Measurements from ENCODE around the gene CNOT2. TPM values are rescaled to one million over a fixed set of nuclear protein-coding genes. Genes with fewer than 3 reads are reported as not detected.
"Not testable (repeated sequence)": the region's sequence is repeated elsewhere in the genome, so short reads cannot be mapped to it uniquely, and the experiment has no call there.

CNOT2 gene
- total and polyA plus RNA-seq, 9 donors, result 33.7 to 115 (median 68.0) TPM

DNA sequence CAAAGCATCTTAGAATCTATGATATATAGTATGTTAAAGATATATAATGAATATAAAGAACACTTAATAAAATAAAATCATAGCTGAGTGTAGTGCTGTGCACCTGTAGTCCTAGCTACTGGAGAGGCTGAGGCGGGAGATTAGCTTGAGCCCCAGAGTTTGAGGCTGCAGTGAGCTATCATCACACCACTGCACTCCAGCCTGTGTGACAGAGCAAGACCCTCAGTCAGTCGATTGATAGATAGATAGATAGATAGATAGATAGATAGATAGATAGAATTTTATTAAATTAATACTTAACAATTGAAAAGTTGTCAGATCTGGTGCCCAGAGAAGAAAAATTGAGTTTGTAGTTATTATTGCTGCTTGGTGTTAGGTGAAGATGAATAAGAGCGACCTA lies 40.0 kb downstream of the CNOT2 start:
- WGBS, 3 donors, result 91 to 95% (median 93%) methylated on average over 3 of the region's 3 CpGs
- no peak overlapping the region for H3K27ac ChIP-seq
- intact Hi-C loops (cut with DNase I), result no loop called here
- H3K27me3 ChIP-seq, result no peaks in the 10 kb centered on the region
- H3K4me3 ChIP-seq, result no peak overlapping the region
- DNase-seq, result no peak
- TF ChIP-seq EP300 (IDR thresholded peaks at IDR 0.05) (no peak), POLR2A (IDR thresholded peaks at IDR 0.05) (no peak)
- TF ChIP-seq, protein P1, sequence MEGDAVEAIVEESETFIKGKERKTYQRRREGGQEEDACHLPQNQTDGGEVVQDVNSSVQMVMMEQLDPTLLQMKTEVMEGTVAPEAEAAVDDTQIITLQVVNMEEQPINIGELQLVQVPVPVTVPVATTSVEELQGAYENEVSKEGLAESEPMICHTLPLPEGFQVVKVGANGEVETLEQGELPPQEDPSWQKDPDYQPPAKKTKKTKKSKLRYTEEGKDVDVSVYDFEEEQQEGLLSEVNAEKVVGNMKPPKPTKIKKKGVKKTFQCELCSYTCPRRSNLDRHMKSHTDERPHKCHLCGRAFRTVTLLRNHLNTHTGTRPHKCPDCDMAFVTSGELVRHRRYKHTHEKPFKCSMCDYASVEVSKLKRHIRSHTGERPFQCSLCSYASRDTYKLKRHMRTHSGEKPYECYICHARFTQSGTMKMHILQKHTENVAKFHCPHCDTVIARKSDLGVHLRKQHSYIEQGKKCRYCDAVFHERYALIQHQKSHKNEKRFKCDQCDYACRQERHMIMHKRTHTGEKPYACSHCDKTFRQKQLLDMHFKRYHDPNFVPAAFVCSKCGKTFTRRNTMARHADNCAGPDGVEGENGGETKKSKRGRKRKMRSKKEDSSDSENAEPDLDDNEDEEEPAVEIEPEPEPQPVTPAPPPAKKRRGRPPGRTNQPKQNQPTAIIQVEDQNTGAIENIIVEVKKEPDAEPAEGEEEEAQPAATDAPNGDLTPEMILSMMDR (IDR thresholded peaks at IDR 0.05), result no peak
- H3K4me1 ChIP-seq (ENCODE audit: insufficient read depth), result peaks cover 1% of the 10 kb centered on the region
- H3K9me3 ChIP-seq, result no peaks in the 10 kb centered on the region
- H3K36me3 ChIP-seq, result no peaks in the 10 kb centered on the region

DNA sequence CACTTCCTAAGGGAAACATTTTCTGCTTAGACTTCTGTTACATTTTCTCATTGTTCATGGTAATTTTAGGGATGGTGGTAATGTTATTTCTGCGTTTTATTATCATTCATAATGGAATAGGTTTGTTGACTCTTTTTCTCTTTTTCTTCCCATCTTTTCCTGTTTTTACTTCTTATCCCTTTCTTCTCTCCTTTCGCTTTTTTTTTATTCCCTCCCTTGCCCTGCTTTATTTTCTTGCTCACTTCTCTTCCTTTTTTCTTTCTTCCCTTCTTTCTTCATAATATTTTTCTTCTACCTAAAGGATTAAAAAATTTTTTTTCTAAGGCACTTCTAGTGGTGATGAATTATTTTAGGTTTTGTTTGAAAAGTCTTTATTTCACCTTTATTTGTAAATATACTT lies 45.6 kb downstream of the CNOT2 start:
- no peak overlapping the region for H3K27ac ChIP-seq
- no peak for TF ChIP-seq EP300 (IDR thresholded peaks at IDR 0.05)
- TF ChIP-seq, protein P1 (IDR thresholded peaks at IDR 0.05), result no peak
- TF ChIP-seq POLR2A (IDR thresholded peaks at IDR 0.05), result no peak

DNA sequence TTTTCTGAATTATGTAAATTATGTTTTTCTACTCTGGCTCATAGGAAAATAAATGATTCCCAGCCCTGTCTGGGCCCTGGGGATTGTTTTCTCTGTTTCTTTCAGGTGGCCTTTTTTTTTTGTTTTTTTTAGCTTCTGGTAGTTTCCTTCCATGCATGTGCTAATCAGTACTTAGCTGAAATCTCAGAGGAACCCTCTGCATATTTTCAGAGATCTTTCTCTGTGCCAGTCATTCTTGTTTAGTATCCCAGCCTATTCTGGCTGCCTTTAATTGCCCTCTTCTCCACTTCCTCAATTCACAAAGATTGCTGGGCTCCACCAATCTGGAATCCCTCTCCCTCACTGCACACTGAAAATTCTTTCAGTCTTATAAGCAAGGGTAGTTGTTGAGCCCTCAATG lies 46.9 kb downstream of the CNOT2 start:
- Histone ChIP-seq H3K27ac (no peak overlapping the region), H3K4me3 (no peak overlapping the region), H3K9me3 (no peaks in the 10 kb centered on the region), H3K36me3 (no peaks in the 10 kb centered on the region), H3K4me1 (ENCODE audit: insufficient read depth) (peaks cover 1% of the 10 kb centered on the region), H3K27me3 (no peaks in the 10 kb centered on the region)
- no peak for DNase-seq
- TF ChIP-seq POLR2A (IDR thresholded peaks at IDR 0.05) (no peak), EP300 (IDR thresholded peaks at IDR 0.05) (no peak)
- TF ChIP-seq, protein P1 (IDR thresholded peaks at IDR 0.05), result no peak
- intact Hi-C loops (cut with DNase I), result no loop called here

More for the DNA sequence above, 45.6 kb downstream of the CNOT2 start:
- no peak for DNase-seq
- H3K27me3 ChIP-seq, result no peaks in the 10 kb centered on the region
- 90 to 100% (median 97%) methylated on average over 2 of the region's 2 CpGs for WGBS, 3 donors
- H3K4me1 ChIP-seq (ENCODE audit: insufficient read depth), result peaks cover 1% of the 10 kb centered on the region
- H3K4me3 ChIP-seq, result no peak overlapping the region
- no peaks in the 10 kb centered on the region for H3K9me3 ChIP-seq
- intact Hi-C loops (cut with DNase I), result no loop called here
- no peaks in the 10 kb centered on the region for H3K36me3 ChIP-seq

DNA sequence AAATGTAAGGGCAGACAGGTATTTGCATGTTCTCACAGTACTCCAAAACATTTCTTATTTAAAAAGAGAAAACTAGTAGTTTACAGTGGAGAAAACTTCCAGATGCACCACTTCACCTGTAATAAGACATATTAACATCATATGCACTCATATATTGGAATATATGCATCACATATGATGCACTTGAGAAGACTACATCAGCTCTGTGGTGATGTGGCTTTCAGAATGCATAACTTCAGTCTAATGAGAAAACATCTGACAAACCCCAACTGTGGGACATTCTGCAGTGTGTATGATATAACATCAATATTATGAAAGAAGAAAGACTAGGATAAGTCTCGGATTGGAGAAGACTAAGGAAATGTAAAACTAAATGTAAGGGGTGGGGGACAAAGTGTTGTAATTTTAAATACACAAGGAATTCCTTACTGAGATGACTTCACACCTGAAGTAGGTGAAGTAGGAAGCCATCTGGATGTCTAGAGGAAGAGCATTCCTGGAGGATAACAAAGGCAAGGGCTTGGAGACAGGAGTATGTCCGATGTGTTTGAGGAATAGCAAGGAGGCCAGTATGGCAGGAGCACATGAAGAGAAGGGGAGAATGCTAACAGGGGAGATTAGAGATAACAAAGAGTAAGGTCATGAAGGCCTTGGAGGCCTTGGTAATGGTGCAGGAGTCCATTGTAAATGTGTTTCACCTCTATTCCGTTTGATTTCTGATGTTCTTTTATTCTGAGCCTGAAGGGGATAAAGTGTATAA lies 49.0 kb downstream of the CNOT2 start:
- intact Hi-C loops (cut with DNase I), result no loop called here
- Histone ChIP-seq H3K27me3 (no peaks in the 10 kb centered on the region), H3K36me3 (no peaks in the 10 kb centered on the region), H3K27ac (no peak overlapping the region), H3K4me3 (no peak overlapping the region), H3K9me3 (no peaks in the 10 kb centered on the region), H3K4me1 (ENCODE audit: insufficient read depth) (no peaks in the 10 kb centered on the region)
- no peak for TF ChIP-seq EP300 (IDR thresholded peaks at IDR 0.05)
- TF ChIP-seq, protein P1 (IDR thresholded peaks at IDR 0.05), result no peak
- no peak for TF ChIP-seq POLR2A (IDR thresholded peaks at IDR 0.05)
- WGBS, 3 donors, result 85 to 87% (median 86%) methylated on average over 3 of the region's 3 CpGs
- DNase-seq, result no peak

DNA sequence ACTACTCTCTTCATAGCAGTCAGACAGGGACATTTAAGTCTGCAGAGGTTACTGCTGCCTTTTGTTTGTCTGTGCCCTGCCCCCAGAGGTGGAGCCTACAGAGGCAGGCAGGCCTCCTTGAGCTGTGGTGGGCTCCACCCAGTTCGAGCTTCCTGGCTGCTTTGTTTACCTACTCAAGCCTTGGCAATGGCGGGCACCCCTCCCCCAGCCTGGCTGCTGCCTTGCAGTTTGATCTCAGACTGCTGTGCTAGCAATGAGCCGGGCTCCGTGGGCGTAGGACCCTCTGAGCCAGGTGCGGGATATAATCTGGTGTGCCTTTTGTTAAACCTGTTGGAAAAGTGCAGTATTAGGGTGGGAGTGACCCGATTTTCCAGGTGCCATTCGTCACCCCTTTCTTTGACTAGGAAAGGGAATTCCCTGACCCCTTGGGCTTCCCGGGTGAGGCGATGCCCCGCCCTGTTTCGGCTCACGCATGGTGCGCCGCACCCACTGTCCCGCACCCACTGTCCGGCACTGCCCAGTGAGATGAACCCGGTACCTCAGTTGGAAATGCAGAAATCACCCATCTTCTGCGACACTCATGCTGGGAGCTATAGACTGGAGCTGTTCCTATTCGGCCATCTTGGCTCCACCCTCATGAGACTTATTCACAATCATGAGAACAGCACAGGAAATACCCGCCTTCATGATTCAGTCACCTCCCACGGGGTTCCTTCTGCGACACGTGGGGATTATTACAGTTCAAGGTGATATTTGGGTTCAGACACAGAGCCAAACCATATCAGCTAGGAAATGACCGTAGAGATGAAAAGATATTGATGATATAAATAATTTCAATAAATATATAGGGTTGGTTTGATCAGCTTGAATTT lies 61.7 kb downstream of the CNOT2 start:
- H3K9me3 ChIP-seq; DNase-seq; H3K27ac ChIP-seq; H3K27me3 ChIP-seq; H3K4me3 ChIP-seq; H3K36me3 ChIP-seq; intact Hi-C loops (cut with DNase I); H3K4me1 ChIP-seq (ENCODE audit: insufficient read depth): not testable (repeated sequence)
- 95 to 96% (median 96%) methylated on average over 25 of the region's 25 CpGs for WGBS, 3 donors
